B cell (primary cell): ENCODE data around the gene PKMYT1. TPM values are rescaled to one million over a fixed set of nuclear protein-coding genes. Genes with fewer than 3 reads are reported as not detected.

Experiments
- ATAC-seq: fragments of 200-7000 bp; cut with Tn5 transposase; one replicate; pipeline ENCODE4 v1.10.0; 2021; ENCODE audit warnings: low read depth, mild to moderate bottlenecking, moderate number of reproducible peaks, moderate library complexity
- CTCF ChIA-PET: fragments of 350-600 bp; sonication (Branson Sonifier 250); formaldehyde crosslinking; loops from one replicate; lab custom pipeline; 2021; ENCODE audit warnings: antibody characterized with exemption, inconsistent platforms; lab: Charles Lee
- POLR2A ChIA-PET: fragments of 350-600 bp; sonication (Branson Sonifier 250); formaldehyde crosslinking; loops from one replicate; lab custom pipeline; 2021; ENCODE audit warnings: antibody characterized with exemption; lab: Charles Lee
- DNase-seq: peaks from one replicate; pipeline ENCODE4 v3.0.0; 2013
- H2AFZ ChIP-seq: 2 replicates; pipeline ENCODE4 v1.6.1; 2012; ENCODE audit warnings: mild to moderate bottlenecking, low read depth, low read length; ENCODE audit not compliant: insufficient read depth, poor library complexity, severe bottlenecking
- H3K27ac ChIP-seq, 2 donors: 1 replicate in 1 of 2; 2 replicates in 1 of 2; pipeline ENCODE4 v1.5.1; 2012 to 2013; ENCODE audit warnings: low read length in 2 of 2, mild to moderate bottlenecking in 2 of 2, moderate library complexity in 1 of 2
- H3K27me3 ChIP-seq, 4 experiments: fragments of 200-600 bp in 1 of 4; sonication (generic) in 1 of 4; replicated peaks in 1 of 4; 1 replicate in 2 of 4; 2 replicates in 2 of 4; pipeline versions ENCODE4 v1.6.1 to v1.7.0; 2013 to 2016; ENCODE audit warnings: low read length in 3 of 4, mild to moderate bottlenecking in 2 of 4, mixed read lengths in 1 of 4, moderate library complexity in 1 of 4; ENCODE audit not compliant: insufficient read depth in 4 of 4, control insufficient read depth in 3 of 4; ENCODE audit errors: control extremely low read depth in 1 of 4
- H3K36me3 ChIP-seq, 2 experiments: replicated peaks in 1 of 2; 1 replicate in 1 of 2; 2 replicates in 1 of 2; pipeline versions ENCODE4 v1.6.1 to v1.7.1; 2013; ENCODE audit warnings: low read length in 1 of 2; ENCODE audit not compliant: insufficient read depth in 2 of 2, control insufficient read depth in 1 of 2; ENCODE audit errors: control extremely low read depth in 1 of 2, extremely low read depth in 1 of 2
- H3K4me1 ChIP-seq, 2 donors: fragments of 200-600 bp in 1 of 2; sonication (generic) in 1 of 2; 1 replicate in 1 of 2; 2 replicates in 1 of 2; pipeline versions ENCODE4 v1.5.1 to v1.6.1; 2013 to 2017; ENCODE audit warnings: low read length in 2 of 2; ENCODE audit not compliant: control insufficient read depth in 2 of 2, insufficient read depth in 2 of 2
- H3K4me2 ChIP-seq: replicated peaks from 2 replicates; pipeline ENCODE3; 2012; ENCODE audit warnings: mild to moderate bottlenecking, low read depth, low read length; ENCODE audit not compliant: poor library complexity, severe bottlenecking
- H3K4me3 ChIP-seq, 5 experiments: fragments of 200-600 bp in 1 of 5; sonication (generic) in 1 of 5; 1 replicate in 3 of 5; 2 replicates in 2 of 5; pipeline versions ENCODE4 v1.5.1 to v1.7.0; 2011 to 2016; ENCODE audit warnings: low read length in 4 of 5, mild to moderate bottlenecking in 4 of 5, low read depth in 2 of 5, control low read depth in 1 of 5, moderate library complexity in 1 of 5; ENCODE audit not compliant: insufficient read depth in 1 of 5; ENCODE audit errors: control extremely low read depth in 1 of 5, extremely low read depth in 1 of 5
- H3K79me2 ChIP-seq: fragments of 200-600 bp; sonication (generic); one replicate; pipeline ENCODE4 v1.6.0; 2016; ENCODE audit warnings: low read length; ENCODE audit not compliant: control insufficient read depth, insufficient read depth
- H3K9ac ChIP-seq: fragments of 200-600 bp; sonication (generic); 2 replicates; pipeline ENCODE4 v1.6.1; 2017; ENCODE audit warnings: mild to moderate bottlenecking, low read length, moderate library complexity
- H3K9me3 ChIP-seq, 3 donors: one replicate each; pipeline versions ENCODE4 v1.6.1 to v1.7.1; 2013; ENCODE audit warnings: low read length in 2 of 3; ENCODE audit not compliant: control insufficient read depth in 2 of 3, insufficient read depth in 1 of 3; ENCODE audit errors: control extremely low read depth in 1 of 3
- H4K20me1 ChIP-seq: 2 replicates; pipeline ENCODE4 v1.6.0; 2012; ENCODE audit warnings: mild to moderate bottlenecking, low read length; ENCODE audit not compliant: insufficient read depth, control insufficient read depth, poor library complexity, severe bottlenecking
- H3K27ac Mint-ChIP-seq: one replicate; pipeline ENCODE4 v1.8.0; 2021; ENCODE audit warnings: mixed read lengths
- H3K27me3 Mint-ChIP-seq: one replicate; pipeline ENCODE4 v1.8.0; 2021; ENCODE audit warnings: mixed read lengths
- H3K4me1 Mint-ChIP-seq: one replicate; pipeline ENCODE4 v1.8.0; 2021; ENCODE audit warnings: mixed read lengths
- H3K4me3 Mint-ChIP-seq: one replicate; pipeline ENCODE4 v1.8.0; 2021; ENCODE audit warnings: mixed read lengths
- H3K9me3 Mint-ChIP-seq: one replicate; pipeline ENCODE4 v1.8.0; 2022; ENCODE audit warnings: mixed read lengths; ENCODE audit not compliant: insufficient read depth
- CTCF ChIP-seq: fragments of 200-600 bp; IDR thresholded peaks from one replicate; pipeline ENCODE4 v1.8.0; 2022; ENCODE audit warnings: antibody characterized with exemption, mild to moderate bottlenecking
- EZH2 ChIP-seq: IDR thresholded peaks from 2 replicates; pipeline ENCODE4 v1.6.1; 2012; ENCODE audit warnings: borderline replicate concordance, low read depth, mild to moderate bottlenecking, moderate library complexity, low read length; ENCODE audit not compliant: insufficient read depth, poor library complexity, severe bottlenecking
- WGBS: methylation state at CpG from one replicate; pipeline ENCODE4 v1.1.5; 2013; ENCODE audit warnings: missing lambda C conversion rate; ENCODE audit not compliant: insufficient coverage; 5-methylcytosine and 5-hydroxymethylcytosine counted together
- intact Hi-C: fragments of 100-400 bp; cut with micrococcal nuclease; formaldehyde crosslinking; loops from one replicate; pipeline ENCODE4 v1.10.0; 2022
- polyA plus RNA-seq: library from polyadenylated mRNA; depleted of rRNA; stranded (reverse); fragments of >200 nt; gene quantifications from 2 replicates; pipeline ENCODE4 v1.2.3, GENCODE V29; 2012
- total RNA-seq, 2 donors: library from RNA; stranded (reverse); fragments of 120-200 nt in 1 of 2; gene quantifications; 1 replicate in 1 of 2; 2 replicates in 1 of 2; pipeline versions ENCODE4 v1.2.3 to v1.2.4, GENCODE V29; 2013 to 2022

Gene PKMYT1
- total and polyA plus RNA-seq, 2 donors (not counting 1 experiment from before 2014, with no cell fraction given), result 0.67 to 2.6 TPM

GRCh38 chr16:2969545-2970521 is 10.4 kb downstream of the PKMYT1 start:
- H3K4me1 Mint-ChIP-seq, result peaks cover 19% of the 10 kb centered on the region
- Histone ChIP-seq H2AFZ (peak overlapping the region; percentile 67), H3K4me1 (peaks cover 44 to 47% of the 10 kb centered on the region in 2 donors), H3K36me3 (no peaks in the 10 kb centered on the region), H3K9me3 (peaks cover 0 to 19% (median 0%) of the 10 kb centered on the region in 3 donors), H3K9ac (peak overlapping the region; percentile 73), H3K79me2 (no peaks in the 10 kb centered on the region), H4K20me1 (peaks cover 24% of the 10 kb centered on the region), H3K27ac (no peak overlapping the region), H3K4me3 (peak overlapping the region; percentile 11 to 64 (median 58)), H3K4me2 (peak overlapping the region; percentile 99), H3K27me3 (peaks cover 0 to 42% (median 11%) of the 10 kb centered on the region in 4 experiments)
- under 1% methylated on average over 81 of the region's 83 CpGs for WGBS
- POLR2A ChIA-PET, result interaction anchor here (0.6 to 1.3 kb wide), 2 partner anchors 11 to 59 kb away, joined by 6 to 7 read pairs; partner anchors contain the start of gene PKMYT1
- no peak overlapping the region for H3K27ac Mint-ChIP-seq
- ATAC-seq (peak; percentile 41), DNase-seq (peak; percentile 74)
- TF ChIP-seq EZH2 (no peak), CTCF (peak; percentile 68)
- H3K9me3 Mint-ChIP-seq, result no peaks in the 10 kb centered on the region
- intact Hi-C loops, result loop anchor here (1.0 to 5.0 kb wide), 3 partner anchors 10 to 59 kb away; partner anchors contain the start of genes FLYWCH1, HCFC1R1, PKMYT1 and THOC6
- CTCF ChIA-PET, result interaction anchor here (0.9 to 1.7 kb wide), 4 partner anchors 10 to 43 kb away, joined by 3 to 4 read pairs (median 3); no protein-coding TSS in a partner anchor
- H3K27me3 Mint-ChIP-seq, result peaks cover 16% of the 10 kb centered on the region
- H3K4me3 Mint-ChIP-seq, result peak overlapping the region; percentile 67
